ENCODE results near the gene ZNF28.
"Not testable (repeated sequence)": the region's sequence is repeated elsewhere in the genome, so short reads cannot be mapped to it uniquely, and the experiment has no call there.

ZNF28 gene

GRCh38 chr19:52782864-52783263 is 38.6 kb downstream of the ZNF28 start:
- DNase-seq (ENCODE audit: low read depth in 2 of 2, low spot score in 1 of 2): not testable (repeated sequence)

- no peak for DNase-seq (ENCODE audit: low read depth in 2 of 2, low spot score in 1 of 2)
Measured at GRCh38 chr19:52778811-52779210, 42.6 kb downstream of the ZNF28 start.

GRCh38 chr19:52756447-52756846 is 65.0 kb downstream of the ZNF28 start:
- not testable (repeated sequence) for DNase-seq (ENCODE audit: low read depth in 2 of 2, low spot score in 1 of 2)

- DNase-seq (ENCODE audit: low read depth in 2 of 2, low spot score in 1 of 2): no peak
Measured at GRCh38 chr19:52749780-52750179, 71.7 kb downstream of the ZNF28 start.

GRCh38 chr19:52748336-52748950 is 73.0 kb downstream of the ZNF28 start:
- no peak for DNase-seq (ENCODE audit: low read depth in 2 of 2, low spot score in 1 of 2)
